ENCODE results near the gene CTDSP1.

- TF ChIP-seq YY1 (IDR thresholded peaks at IDR 0.05; ENCODE audit: insufficient read depth, insufficient read length), result no peak
- TF ChIP-seq SUZ12 (IDR thresholded peaks at IDR 0.05; ENCODE audit: extremely low read depth, insufficient read depth, insufficient read length), result no peak
- TF ChIP-seq ZNF274 (IDR thresholded peaks at IDR 0.05; ENCODE audit: low read depth, low read length), result no peak
Observed at GRCh38 chr2:218446547-218446946, 46.9 kb downstream of the CTDSP1 start.

Data from NT2/D1 (cell line).